Duodenal mucosa (tissue), 2 donors: ENCODE measurements around the gene MICB.
"Not testable (repeated sequence)": the region's sequence is repeated elsewhere in the genome, so short reads cannot be mapped to it uniquely, and the experiment has no call there.

ENCODE experiments used
- H3K27ac ChIP-seq: one replicate; pipeline ENCODE4 v1.7.0; 2013; ENCODE audit warnings: low read depth, low read length
- H3K27me3 ChIP-seq, 2 donors: one replicate each; pipeline ENCODE4 v1.7.0; 2013; ENCODE audit warnings: low read length in 2 of 2, control low read depth in 1 of 2; ENCODE audit not compliant: insufficient read depth in 2 of 2, control insufficient read depth in 1 of 2
- H3K36me3 ChIP-seq, 2 donors: one replicate each; pipeline ENCODE4 v1.7.0; 2013; ENCODE audit warnings: low read length in 2 of 2, control low read depth in 1 of 2; ENCODE audit not compliant: insufficient read depth in 2 of 2, control insufficient read depth in 1 of 2
- H3K4me1 ChIP-seq, 2 donors: one replicate each; pipeline ENCODE4 v1.7.0; 2013; ENCODE audit warnings: low read length in 2 of 2, control low read depth in 1 of 2; ENCODE audit not compliant: insufficient read depth in 2 of 2, control insufficient read depth in 1 of 2
- H3K4me3 ChIP-seq, 2 donors: one replicate each; pipeline ENCODE4 v1.7.0; 2013; ENCODE audit warnings: low read length in 2 of 2, low read depth in 1 of 2
- H3K9ac ChIP-seq, 2 donors: one replicate each; pipeline ENCODE4 v1.7.0; 2013; ENCODE audit warnings: low read length in 2 of 2, low read depth in 1 of 2
- H3K9me3 ChIP-seq, 2 donors: one replicate each; pipeline ENCODE4 v1.7.0; 2013; ENCODE audit warnings: low read length in 2 of 2, control low read depth in 1 of 2; ENCODE audit not compliant: control insufficient read depth in 1 of 2

MICB gene

DNA sequence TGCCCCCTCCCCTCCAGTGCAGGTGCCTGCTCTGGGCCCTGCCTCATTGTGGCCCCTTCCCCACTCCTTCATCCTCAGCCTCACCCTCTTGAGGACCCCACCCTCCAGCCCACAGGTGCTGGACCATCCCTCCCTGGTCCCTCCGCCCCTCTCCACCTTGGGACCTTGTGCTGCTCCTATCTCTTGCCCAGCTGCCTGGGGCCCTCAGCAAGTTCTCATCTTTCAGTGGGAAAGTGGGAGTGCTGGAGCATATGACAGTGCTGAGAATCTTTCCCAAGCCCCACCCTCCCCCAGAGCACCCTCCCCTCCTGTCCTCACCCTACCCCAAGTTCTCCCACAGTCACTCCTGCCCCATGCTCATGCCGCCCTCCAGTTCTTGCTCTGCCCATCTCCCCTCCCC is 1.7 kb downstream of the MICB start:
- H3K27ac ChIP-seq, H3K4me3 ChIP-seq, H3K36me3 ChIP-seq, H3K9ac ChIP-seq, H3K27me3 ChIP-seq, H3K9me3 ChIP-seq: not testable (repeated sequence)
- peaks cover 6 to 26% of the 10 kb centered on the region in 2 donors for H3K4me1 ChIP-seq

DNA sequence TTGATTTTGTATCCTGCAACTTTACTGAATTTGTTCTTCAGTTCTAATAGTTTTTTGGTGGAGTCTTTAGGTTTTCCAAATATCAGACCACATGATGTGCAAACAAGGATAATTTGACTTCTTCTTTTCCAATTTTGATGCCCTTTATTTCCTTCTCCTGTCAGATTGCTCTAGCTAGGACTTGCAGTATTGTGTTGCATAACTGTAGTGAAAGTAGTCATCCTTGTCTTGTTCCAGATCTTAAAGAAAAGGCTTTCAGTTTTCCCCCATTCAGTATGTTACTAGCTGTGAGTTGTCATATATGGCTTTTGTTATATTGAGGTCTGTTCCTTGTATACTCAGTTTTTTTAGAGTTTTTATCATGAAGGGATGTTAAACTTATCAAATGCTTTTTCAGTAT is 4.6 kb downstream of the MICB start:
- no peak overlapping the region for H3K27ac ChIP-seq
- peaks cover 5 to 22% of the 10 kb centered on the region in 2 donors for H3K36me3 ChIP-seq
- no peaks in the 10 kb centered on the region for H3K27me3 ChIP-seq
- peaks cover 0 to 8% of the 10 kb centered on the region in 2 donors for H3K4me1 ChIP-seq
- H3K9me3 ChIP-seq = no peaks in the 10 kb centered on the region
- no peak overlapping the region for H3K4me3 ChIP-seq
- H3K9ac ChIP-seq = no peak overlapping the region

DNA sequence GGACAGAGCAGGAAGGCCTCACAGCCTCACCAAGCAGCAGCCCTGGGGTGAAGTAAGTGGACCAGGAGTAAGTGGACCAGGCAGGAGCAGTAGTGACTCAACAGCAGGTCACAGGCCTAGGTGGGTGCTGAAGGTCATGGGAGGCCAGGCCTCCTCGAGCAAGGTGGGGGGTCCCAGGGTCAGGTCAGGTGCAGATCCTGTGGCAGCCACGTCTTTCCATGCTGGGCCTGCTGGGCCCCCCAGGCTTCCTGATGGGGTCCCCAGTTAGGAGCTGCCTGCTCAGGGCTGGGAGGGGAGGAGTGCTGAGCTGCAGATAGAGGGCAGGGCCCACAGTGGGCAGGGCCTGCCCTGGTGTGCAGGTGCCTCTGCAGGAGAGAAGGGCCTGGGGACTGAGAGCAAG is 11.1 kb downstream of the MICB start:
- H3K4me1 ChIP-seq, H3K27me3 ChIP-seq, H3K4me3 ChIP-seq, H3K27ac ChIP-seq, H3K9me3 ChIP-seq, H3K9ac ChIP-seq: not testable (repeated sequence)
- H3K36me3 ChIP-seq = peaks cover 20 to 54% of the 10 kb centered on the region in 2 donors

DNA sequence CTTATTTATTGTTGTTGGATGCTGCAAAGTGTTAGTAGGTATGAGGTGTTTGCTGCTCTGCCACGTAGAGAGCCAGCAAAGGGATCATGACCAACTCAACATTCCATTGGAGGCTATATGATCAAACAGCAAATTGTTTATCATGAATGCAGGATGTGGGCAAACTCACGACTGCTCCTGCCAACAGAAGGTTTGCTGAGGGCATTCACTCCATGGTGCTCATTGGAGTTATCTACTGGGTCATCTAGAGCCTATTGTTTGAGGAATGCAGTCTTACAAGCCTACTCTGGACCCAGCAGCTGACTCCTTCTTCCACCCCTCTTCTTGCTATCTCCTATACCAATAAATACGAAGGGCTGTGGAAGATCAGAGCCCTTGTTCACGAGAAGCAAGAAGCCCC is 12.1 kb downstream of the MICB start:
- Histone ChIP-seq H3K27ac (no peak overlapping the region), H3K4me1 (no peaks in the 10 kb centered on the region), H3K36me3 (peaks cover 20 to 54% of the 10 kb centered on the region in 2 donors), H3K4me3 (no peak overlapping the region), H3K9ac (no peak overlapping the region), H3K9me3 (no peaks in the 10 kb centered on the region), H3K27me3 (no peaks in the 10 kb centered on the region)

DNA sequence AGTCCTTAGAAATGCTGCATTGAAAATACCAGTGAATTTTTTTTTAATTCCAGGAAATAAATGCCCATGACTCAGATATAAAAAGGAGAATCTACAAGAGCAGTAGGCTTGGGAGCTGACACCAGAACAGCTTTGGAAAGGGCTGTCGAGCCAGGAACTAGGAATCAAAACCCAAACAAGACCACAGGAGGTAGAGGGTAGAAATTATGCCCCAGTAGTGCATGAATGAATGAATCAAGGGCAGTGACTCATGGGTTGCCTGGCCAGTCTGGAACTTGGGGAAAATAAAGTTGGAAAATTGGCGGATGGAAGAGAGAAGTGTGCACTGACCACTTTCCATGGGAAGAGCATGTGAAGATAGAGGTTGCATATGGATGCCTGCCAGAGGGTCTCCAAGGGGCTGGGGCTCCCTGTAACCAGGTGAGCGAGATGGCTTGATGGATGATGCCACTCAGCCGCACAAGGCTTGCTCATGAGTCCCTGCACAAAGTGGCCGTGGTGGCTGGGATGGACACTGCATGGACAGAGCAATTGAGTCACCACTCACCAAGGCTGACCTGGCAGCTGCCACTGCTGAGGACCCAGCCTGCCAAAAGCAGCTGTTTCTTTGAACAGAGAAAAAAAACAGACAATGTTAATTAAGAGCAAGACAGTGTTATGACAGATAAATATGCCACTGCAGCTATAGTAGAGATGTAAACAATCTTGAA is 15.7 kb downstream of the MICB start:
- Histone ChIP-seq H3K9me3 (no peaks in the 10 kb centered on the region), H3K27ac (no peak overlapping the region), H3K27me3 (no peaks in the 10 kb centered on the region), H3K9ac (no peak overlapping the region), H3K36me3 (peaks cover 5 to 23% of the 10 kb centered on the region in 2 donors), H3K4me1 (no peaks in the 10 kb centered on the region), H3K4me3 (no peak overlapping the region)

DNA sequence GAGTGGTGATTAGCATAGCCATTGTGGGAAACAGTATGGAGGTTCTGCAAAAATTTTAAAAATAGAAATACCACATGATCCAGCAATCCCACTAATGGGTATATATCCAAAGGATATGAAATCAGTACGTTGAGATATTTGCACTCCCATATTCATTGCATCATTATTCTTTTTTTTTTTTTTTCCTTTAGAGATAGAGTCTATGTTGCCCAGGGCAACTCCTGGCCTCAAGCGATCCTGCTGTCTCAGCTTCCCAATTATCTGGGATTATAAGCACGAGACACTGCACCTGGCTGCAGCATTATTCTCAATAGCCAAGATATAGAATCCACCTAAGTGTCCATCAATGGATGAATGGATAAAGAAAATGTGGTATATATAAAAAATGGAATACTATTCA is 23.9 kb downstream of the MICB start:
- no peak overlapping the region for H3K4me3 ChIP-seq
- no peaks in the 10 kb centered on the region for H3K27me3 ChIP-seq
- no peaks in the 10 kb centered on the region for H3K36me3 ChIP-seq
- no peaks in the 10 kb centered on the region for H3K9me3 ChIP-seq
- H3K27ac ChIP-seq = no peak overlapping the region
- H3K9ac ChIP-seq = no peak overlapping the region
- H3K4me1 ChIP-seq = peaks cover 6 to 8% of the 10 kb centered on the region in 2 donors

DNA sequence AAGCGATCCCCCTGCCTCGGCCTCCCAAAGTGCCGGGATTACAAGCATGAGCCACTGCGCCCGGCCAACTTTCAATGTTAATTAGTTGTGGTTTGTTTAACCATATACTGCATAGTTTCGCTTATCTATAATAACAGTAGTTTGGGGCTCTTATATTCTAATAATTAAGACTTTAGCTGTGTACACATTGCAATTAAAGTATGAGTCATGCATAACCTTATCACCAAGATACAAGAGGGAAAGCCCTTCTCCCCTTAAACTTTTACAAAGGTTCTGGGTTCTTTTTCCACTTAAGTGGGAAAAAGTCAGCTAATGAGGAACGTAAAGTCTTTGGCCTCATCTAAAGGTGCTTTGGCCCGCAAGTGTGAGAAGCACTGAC is 27.6 kb downstream of the MICB start:
- H3K9me3 ChIP-seq = no peaks in the 10 kb centered on the region
- H3K9ac ChIP-seq = no peak overlapping the region
- peaks cover 8 to 11% of the 10 kb centered on the region in 2 donors for H3K36me3 ChIP-seq
- peaks cover 6 to 8% of the 10 kb centered on the region in 2 donors for H3K4me1 ChIP-seq
- no peak overlapping the region for H3K27ac ChIP-seq
- H3K4me3 ChIP-seq = no peak overlapping the region
- no peaks in the 10 kb centered on the region for H3K27me3 ChIP-seq

DNA sequence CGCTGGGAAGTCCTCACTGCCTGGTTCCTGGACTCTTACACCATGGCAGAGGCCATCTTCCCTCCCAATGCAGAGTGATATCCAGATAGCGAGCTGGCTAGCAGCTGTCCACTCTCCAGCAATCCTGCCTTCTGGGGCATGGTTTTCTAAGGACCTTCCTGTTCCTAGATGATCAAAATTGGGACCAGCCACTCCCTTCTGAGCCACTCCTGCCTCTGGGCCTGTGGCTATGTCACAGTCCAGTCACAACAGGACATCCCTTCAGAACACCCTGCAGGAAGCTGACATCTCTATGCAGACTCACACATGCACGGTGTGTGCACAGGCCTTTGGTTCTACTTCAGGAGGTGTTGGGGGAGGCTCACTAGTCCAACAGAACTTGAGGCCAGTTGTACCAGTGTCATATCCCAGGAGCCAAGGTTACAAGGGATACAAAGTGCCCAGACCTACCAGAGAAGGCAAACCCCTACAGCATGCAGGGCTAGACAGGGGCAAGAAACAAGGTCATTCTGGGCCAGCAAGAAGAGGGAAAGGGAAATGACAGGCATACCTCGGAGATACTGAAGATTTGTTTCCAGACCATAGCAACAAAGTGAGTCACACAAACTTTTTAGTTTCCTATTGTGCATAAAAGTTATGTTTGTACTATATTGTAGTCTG is 28.1 kb downstream of the MICB start:
- H3K9ac ChIP-seq = no peak overlapping the region
- H3K9me3 ChIP-seq = no peaks in the 10 kb centered on the region
- peaks cover 6 to 8% of the 10 kb centered on the region in 2 donors for H3K4me1 ChIP-seq
- H3K27ac ChIP-seq = no peak overlapping the region
- H3K36me3 ChIP-seq = peaks cover 12 to 17% of the 10 kb centered on the region in 2 donors
- no peak overlapping the region for H3K4me3 ChIP-seq
- H3K27me3 ChIP-seq = no peaks in the 10 kb centered on the region

DNA sequence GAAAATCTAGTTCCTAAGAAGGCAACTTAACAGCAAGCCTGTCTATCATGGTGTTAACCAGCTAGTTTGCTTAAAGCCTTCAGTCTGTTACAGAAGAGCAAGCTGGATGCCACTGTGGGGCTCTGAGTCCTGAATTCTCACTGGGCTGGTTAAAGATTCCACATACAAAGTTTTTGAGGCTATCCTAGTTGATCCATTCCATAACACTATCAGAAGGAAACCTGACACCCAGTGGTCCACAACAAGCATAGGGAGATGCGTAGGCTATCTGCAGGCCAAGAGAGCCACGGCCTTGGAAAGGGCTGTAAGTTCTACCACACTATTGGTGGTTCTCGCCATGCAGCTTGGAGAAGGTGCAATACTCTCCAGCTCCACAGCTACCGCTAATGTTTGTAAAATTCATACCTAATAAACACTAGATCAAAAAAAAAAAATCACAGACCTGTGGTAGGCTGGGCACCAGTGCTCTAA is 30.4 kb downstream of the MICB start:
- H3K9ac ChIP-seq = no peak overlapping the region
- H3K27ac ChIP-seq = no peak overlapping the region
- H3K4me1 ChIP-seq = peaks cover 6 to 8% of the 10 kb centered on the region in 2 donors
- H3K4me3 ChIP-seq = no peak overlapping the region
- no peaks in the 10 kb centered on the region for H3K27me3 ChIP-seq
- H3K36me3 ChIP-seq = peaks cover 22 to 38% of the 10 kb centered on the region in 2 donors
- no peaks in the 10 kb centered on the region for H3K9me3 ChIP-seq

DNA sequence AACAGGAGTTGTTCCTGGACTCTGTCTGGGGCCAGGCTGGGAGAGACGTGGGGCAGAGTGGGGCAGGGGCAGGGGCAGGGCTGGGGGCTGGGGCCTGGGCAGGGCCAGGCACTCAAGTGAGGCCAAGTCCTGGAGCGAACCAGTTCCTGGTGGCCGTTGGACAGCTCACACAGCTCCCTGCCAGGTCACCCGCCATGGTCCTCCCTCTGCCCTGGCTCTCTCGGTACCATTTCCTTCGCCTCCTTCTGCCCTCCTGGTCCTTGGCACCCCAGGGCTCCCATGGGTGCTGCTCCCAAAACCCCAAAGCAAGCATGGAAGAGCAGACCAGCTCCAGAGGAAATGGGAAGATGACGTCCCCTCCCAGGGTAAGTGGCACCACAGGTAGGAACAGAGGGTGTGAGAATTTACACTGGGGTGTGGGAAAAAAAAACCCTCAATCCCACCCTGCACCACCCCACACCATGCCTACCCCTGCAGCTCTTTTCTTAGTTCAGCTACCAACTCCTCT is 30.9 kb downstream of the MICB start, which contains the start of gene MCCD1:
MCCD1 (plus strand) TSS at position 142 of the 508 bp plus-strand sequence; CDS start at position 195, 53 bp downstream.
- H3K27me3 ChIP-seq = no peaks in the 10 kb centered on the region
- H3K27ac ChIP-seq = no peak within 1 kb of the TSS
- peaks cover 6 to 8% of the 10 kb centered on the region in 2 donors for H3K4me1 ChIP-seq
- peaks cover 22 to 44% of the 10 kb centered on the region in 2 donors for H3K36me3 ChIP-seq
- no peak within 1 kb of the TSS for H3K4me3 ChIP-seq
- H3K9me3 ChIP-seq = no peaks in the 10 kb centered on the region
- H3K9ac ChIP-seq = no peak within 1 kb of the TSS
